Measurements from ENCODE around the gene GOLPH3L.

GRCh38 chr1:150619576-150620509 lies 77.1 kb downstream of the GOLPH3L start:
- TF ChIP-seq CTCF (IDR thresholded peaks at IDR 0.05) = no peak
- no peak for TF ChIP-seq POLR2AphosphoS5 (IDR thresholded peaks at IDR 0.05; ENCODE audit: low read depth, low read length)

Measured in Panc1 (cell line).